K562 (cell line): Measurements from ENCODE around the gene MAP3K14. TPM values are rescaled to one million over a fixed set of nuclear protein-coding genes. Genes with fewer than 3 reads are reported as not detected.

Source experiments
- ATF7 ChIP-seq: fragments of 450-650 bp; IDR thresholded peaks from 2 replicates; pipeline ENCODE4 v1.7.1; 2014; ENCODE audit warnings: mild to moderate bottlenecking, moderate library complexity
- DMBX1 ChIP-seq: fragments of 250-450 bp; sonication (Bioruptor Pico); IDR thresholded peaks from 2 replicates; pipeline ENCODE4 v1.8.0; 2022; ENCODE audit warnings: inconsistent platforms, mild to moderate bottlenecking, moderate library complexity, borderline replicate concordance
- EHMT2 ChIP-seq: fragments of 450-650 bp; IDR thresholded peaks from 2 replicates; pipeline ENCODE4 v1.6.1; 2018; ENCODE audit warnings: antibody characterized with exemption
- GMEB1 ChIP-seq: fragments of 250-450 bp; sonication (Bioruptor Pico); IDR thresholded peaks from 2 replicates; pipeline ENCODE4 v1.4.0; 2020; ENCODE audit warnings: mild to moderate bottlenecking
- POLR2A ChIP-seq: fragments of 450-650 bp; conservative IDR thresholded peaks from 2 replicates; pipeline ENCODE4 v1.6.1; 2016
- POLR2AphosphoS5 ChIP-seq: IDR thresholded peaks from 2 replicates; pipeline ENCODE4 v1.6.1; 2011; ENCODE audit warnings: mild to moderate bottlenecking, low read depth, low read length, moderate library complexity; ENCODE audit not compliant: control insufficient read depth, insufficient read depth
- ZBTB1 ChIP-seq: sonication (generic); formaldehyde crosslinking; IDR thresholded peaks from 2 replicates; pipeline ENCODE4 v1.8.1; 2023; ENCODE audit warnings: missing genetic modification reagents, low read depth, mild to moderate bottlenecking, borderline replicate concordance
- ZBTB40 ChIP-seq, 2 experiments: fragments of 450-650 bp in 1 of 2; sonication (generic) in 1 of 2; formaldehyde crosslinking in 1 of 2; IDR thresholded peaks; 2 replicates each; pipeline versions ENCODE4 v1.7.1 to v1.9.0; 2016 to 2022; ENCODE audit warnings: inconsistent platforms in 1 of 2, mild to moderate bottlenecking in 1 of 2, missing genetic modification reagents in 1 of 2
- ZC3H4 ChIP-seq: sonication (generic); formaldehyde crosslinking; IDR thresholded peaks from 2 replicates; pipeline ENCODE4 v1.9.0; 2021; ENCODE audit warnings: missing genetic modification reagents, borderline replicate concordance
- polyA plus RNA-seq, 8 experiments: library from polyadenylated mRNA; depleted of rRNA in 4 of 8; stranded (reverse) in 5 of 8; unstranded in 3 of 8; fragments of >200 nt; fragmentation: Nextera tagmentation in 2 of 8; fragmentation: Illumina TruSeq in 1 of 8; extraction: Ambion mirVana in 2 of 8; extraction: Trizol in 1 of 8; gene quantifications; 2 replicates each; pipeline versions ENCODE4 v1.2.1 to v1.2.3, GENCODE V29; 2011 to 2014; ENCODE audit warnings: inconsistent platforms in 1 of 8, missing spikeins in 1 of 8
- total RNA-seq, 7 experiments: library from RNA; depleted of rRNA in 6 of 7; stranded (reverse); fragments of >200 nt in 6 of 7; fragmentation: Illumina TruSeq in 2 of 7; extraction: Trizol in 2 of 7; gene quantifications; 2 replicates each; pipeline versions ENCODE4 v1.2.1 to v1.2.3, GENCODE V29; 2011 to 2021; ENCODE audit warnings: low replicate concordance in 1 of 7

MAP3K14 gene
- total and polyA plus RNA-seq, 9 of the 15 experiments (the other 6 are each of a cell fraction or from before 2014, with no cell fraction given): 0.45 to 8.7 (median 3.2) TPM

GRCh38 chr17:45227101-45227925, 89.5 kb downstream of the MAP3K14 start (continued):
- TF ChIP-seq DMBX1 (CRISPR knock-in tag) (0 out of 2 replicates have a peak, but pooled peaks have one; percentile 32), POLR2A (peak; percentile 18; the same call in 1 of the 2 replicates), POLR2AphosphoS5 (0 out of 2 replicates have a peak, but pooled peaks have one; percentile 17), GMEB1 (CRISPR knock-in tag) (no peak), ZBTB40 (IDR thresholded peaks at IDR 0.05) (peak; percentile 18; the same call in 1 of the 2 replicates), ZBTB40 (CRISPR knock-in tag; IDR thresholded peaks at IDR 0.05) (no peak), ZC3H4 (CRISPR knock-in tag) (no peak), ZBTB1 (no peak), EHMT2 (no peak), ATF7 (0 out of 2 replicates have a peak, but pooled peaks have one; percentile 8)
- TF ChIP-seq, all 486 proteins: peak for 41
